Limb (tissue), 2 donors: ENCODE data around the gene FAM200B.

Experiments used
- DNase-seq, 2 donors: peaks; one replicate each; pipeline ENCODE4 v3.0.0-alpha.2; 2016; ENCODE audit errors: extremely low spot score in 2 of 2

Gene FAM200B

DNA sequence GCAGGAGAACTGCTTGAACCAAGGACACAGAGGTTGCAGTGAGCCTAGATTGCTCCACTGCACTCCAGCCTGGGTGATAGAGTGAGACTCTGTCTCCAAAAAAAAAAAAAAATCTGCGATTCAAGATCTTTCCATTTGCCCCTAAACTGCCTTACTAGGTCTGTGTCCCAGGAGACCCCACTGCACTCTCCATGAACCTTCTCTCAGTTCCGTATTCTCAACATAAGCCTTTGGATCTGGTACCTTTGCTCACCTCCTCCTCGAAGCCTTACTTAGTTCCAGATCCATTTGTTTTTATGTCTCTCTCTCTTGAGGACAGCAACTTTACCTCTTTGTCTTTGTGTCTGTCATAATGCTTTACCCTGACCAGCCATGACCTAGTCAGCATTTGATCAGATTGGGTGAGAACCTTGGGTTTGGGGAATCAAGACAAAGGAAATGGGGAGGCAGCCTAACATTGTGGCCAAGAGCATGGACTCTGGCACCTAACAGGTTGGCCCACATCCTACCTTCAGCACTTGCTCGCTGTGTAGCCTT, 55.0 kb downstream of the FAM200B start:
- no peak for DNase-seq

DNA sequence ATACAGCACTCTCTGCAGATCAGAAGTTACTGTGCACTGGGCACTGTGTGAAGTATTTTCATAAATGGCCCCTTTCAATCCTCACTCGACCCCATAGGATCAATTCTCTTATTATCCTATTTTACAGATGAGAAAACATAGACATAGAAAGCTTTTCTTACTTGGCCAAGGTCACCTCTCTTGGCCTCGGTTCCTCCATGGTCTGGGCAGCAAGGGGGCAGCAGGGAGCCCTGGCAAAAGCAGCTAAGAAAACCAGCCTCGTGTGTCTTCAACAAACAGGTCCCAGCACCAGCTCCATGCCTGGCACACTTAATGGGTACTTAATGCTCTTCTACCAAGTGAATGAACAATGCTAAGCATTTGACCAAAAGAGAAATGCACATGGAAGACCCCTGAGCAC, 55.6 kb downstream of the FAM200B start:
- DNase-seq = no peak

DNA sequence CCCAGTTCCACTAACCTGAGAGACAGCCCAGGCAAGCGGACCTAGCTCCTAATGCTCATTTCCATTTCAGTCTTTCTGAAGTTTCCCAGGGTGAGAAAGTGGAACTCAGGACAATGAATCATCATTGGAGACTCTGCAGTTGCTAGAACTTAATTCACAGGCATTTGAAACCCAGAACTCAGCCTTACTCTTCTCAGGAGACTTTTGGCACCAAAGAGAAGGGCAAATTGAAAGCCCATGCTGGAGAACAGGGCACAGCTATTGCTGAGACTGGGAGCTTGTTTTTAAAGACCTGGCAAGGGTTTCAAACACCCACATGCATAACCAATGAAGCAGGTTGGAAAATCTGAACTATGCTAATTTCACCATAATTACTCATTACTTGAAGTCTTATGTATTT, 57.2 kb downstream of the FAM200B start:
- no peak for DNase-seq
